ENCODE measurements around the gene ROBO2. TPM values are rescaled to one million over a fixed set of nuclear protein-coding genes. Genes with fewer than 3 reads are reported as not detected.

ROBO2 gene
- total and polyA plus RNA-seq, 2 experiments from 2014 or later, result 1.2 to 14.3 TPM

DNA sequence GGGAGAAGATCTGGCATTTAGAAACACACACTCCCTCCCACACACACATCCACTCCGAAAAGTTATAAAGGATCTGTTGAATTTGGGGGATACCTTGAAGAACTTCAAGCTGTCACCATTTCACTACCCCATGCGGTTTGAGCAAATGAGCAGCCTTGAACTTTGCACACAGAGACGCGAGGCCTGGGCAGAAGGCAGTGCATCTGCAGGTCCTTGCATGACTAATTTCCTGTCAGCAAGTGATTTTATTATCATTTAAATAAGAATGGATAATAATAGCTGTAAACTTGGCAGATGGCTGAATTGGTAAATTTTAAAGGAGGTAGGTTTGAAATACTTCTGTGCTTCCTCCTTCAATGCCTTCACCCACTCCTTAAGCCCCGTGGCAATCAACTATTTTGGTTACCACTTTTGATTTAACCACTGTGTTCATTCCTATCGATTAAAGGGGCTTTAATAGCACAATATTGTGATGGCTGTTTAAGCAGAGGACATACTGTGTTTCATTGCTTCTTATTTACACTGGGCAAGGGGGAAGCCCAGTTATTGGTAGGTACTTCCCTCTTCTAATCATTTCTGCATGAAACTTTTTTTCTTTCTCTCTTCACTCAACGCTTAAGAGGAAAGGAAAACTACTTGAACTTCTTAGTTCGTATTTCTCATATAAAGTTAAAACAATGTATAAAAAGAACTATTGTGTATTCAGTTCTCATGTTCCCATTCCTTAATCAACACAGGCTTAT lies 108.1 kb downstream of the ROBO2 start:
- 68% methylated on average over 8 of the region's 8 CpGs for WGBS (ENCODE audit: low lambda C conversion rate, missing lambda C conversion rate)
- Histone ChIP-seq H3K36me3 (replicated peaks; ENCODE audit: insufficient read depth, low read depth) (no peaks in the 10 kb centered on the region), H2AFZ (no peak overlapping the region), H4K20me1 (ENCODE audit: insufficient read depth, poor library complexity, severe bottlenecking) (no peaks in the 10 kb centered on the region), H3K4me1 (ENCODE audit: insufficient read depth) (no peaks in the 10 kb centered on the region), H3K4me2 (no peak overlapping the region), H3K4me3 (no peak overlapping the region), H3K9me2 (replicated peaks; ENCODE audit: insufficient read depth) (no peaks in the 10 kb centered on the region), H3K9me3 (ENCODE audit: low read depth) (peaks cover 2% of the 10 kb centered on the region), H3K79me2 (no peaks in the 10 kb centered on the region), H3K27me3 (no peaks in the 10 kb centered on the region), H3K27ac (no peak overlapping the region)
- no peak for TF ChIP-seq EZH2 (IDR thresholded peaks at IDR 0.05; ENCODE audit: borderline replicate concordance)
- no peak for TF ChIP-seq EZH2phosphoT487 (IDR thresholded peaks at IDR 0.05; ENCODE audit: low read depth, severe bottlenecking, unreplicated experiment)
- TF ChIP-seq, protein P1, sequence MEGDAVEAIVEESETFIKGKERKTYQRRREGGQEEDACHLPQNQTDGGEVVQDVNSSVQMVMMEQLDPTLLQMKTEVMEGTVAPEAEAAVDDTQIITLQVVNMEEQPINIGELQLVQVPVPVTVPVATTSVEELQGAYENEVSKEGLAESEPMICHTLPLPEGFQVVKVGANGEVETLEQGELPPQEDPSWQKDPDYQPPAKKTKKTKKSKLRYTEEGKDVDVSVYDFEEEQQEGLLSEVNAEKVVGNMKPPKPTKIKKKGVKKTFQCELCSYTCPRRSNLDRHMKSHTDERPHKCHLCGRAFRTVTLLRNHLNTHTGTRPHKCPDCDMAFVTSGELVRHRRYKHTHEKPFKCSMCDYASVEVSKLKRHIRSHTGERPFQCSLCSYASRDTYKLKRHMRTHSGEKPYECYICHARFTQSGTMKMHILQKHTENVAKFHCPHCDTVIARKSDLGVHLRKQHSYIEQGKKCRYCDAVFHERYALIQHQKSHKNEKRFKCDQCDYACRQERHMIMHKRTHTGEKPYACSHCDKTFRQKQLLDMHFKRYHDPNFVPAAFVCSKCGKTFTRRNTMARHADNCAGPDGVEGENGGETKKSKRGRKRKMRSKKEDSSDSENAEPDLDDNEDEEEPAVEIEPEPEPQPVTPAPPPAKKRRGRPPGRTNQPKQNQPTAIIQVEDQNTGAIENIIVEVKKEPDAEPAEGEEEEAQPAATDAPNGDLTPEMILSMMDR (IDR thresholded peaks at IDR 0.05; ENCODE audit: poor library complexity), result no peak
- DNase-seq (ENCODE audit: low spot score), result no peak

DNA sequence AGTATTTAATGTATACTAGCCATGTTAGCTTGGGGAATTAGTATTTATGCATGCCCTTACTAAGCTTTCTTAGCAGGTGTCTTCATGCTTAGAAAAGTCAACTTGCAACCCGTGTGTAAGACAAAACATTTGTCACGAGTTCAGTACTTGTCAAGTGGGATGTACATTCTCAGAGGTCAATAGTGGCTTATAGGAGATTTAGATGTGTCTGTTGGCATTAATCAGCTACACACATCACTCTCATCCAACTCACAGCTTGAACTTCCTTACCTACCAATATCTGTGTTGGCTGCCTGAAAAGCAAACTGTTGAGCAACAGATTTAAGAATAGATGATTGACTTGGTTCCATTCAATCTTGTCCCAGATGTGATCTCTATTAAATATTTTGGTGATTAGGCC lies 109.5 kb downstream of the ROBO2 start:
- Histone ChIP-seq H3K4me2 (no peak overlapping the region), H4K20me1 (ENCODE audit: insufficient read depth, poor library complexity, severe bottlenecking) (no peaks in the 10 kb centered on the region), H3K4me1 (ENCODE audit: insufficient read depth) (no peaks in the 10 kb centered on the region), H3K79me2 (no peaks in the 10 kb centered on the region), H3K27ac (no peak overlapping the region), H3K9me2 (replicated peaks; ENCODE audit: insufficient read depth) (no peaks in the 10 kb centered on the region), H3K27me3 (no peaks in the 10 kb centered on the region), H2AFZ (no peak overlapping the region), H3K4me3 (no peak overlapping the region), H3K36me3 (replicated peaks; ENCODE audit: insufficient read depth, low read depth) (no peaks in the 10 kb centered on the region), H3K9me3 (ENCODE audit: low read depth) (peaks cover 2% of the 10 kb centered on the region)
- no peak for DNase-seq (ENCODE audit: low spot score)
- no peak for TF ChIP-seq EZH2 (IDR thresholded peaks at IDR 0.05; ENCODE audit: borderline replicate concordance)
- TF ChIP-seq EZH2phosphoT487 (IDR thresholded peaks at IDR 0.05; ENCODE audit: low read depth, severe bottlenecking, unreplicated experiment), result no peak
- TF ChIP-seq, protein P1 (IDR thresholded peaks at IDR 0.05; ENCODE audit: poor library complexity), result no peak
- WGBS (ENCODE audit: low lambda C conversion rate, missing lambda C conversion rate), result 86% methylated on average over 2 of the region's 2 CpGs

DNA sequence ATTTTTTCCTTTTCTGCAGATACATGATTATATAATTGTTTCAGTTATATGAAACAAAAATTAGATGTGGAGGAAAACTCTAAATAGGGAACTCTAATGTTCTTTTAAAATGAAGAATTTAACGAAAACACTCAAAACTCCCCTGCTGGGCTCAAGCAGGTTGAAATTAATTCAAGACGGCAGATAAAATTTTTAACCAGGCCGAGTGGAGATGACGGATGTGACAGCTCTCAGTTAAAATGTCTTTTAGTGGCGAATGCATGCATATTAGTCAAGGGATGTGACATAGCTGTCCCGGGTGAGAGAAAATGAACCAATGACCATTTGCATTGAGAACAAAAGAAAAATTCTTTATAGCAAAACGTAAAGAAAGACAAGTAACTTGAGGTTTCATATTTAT lies 110.1 kb downstream of the ROBO2 start:
- no peak overlapping the region for H3K4me3 ChIP-seq
- no peak overlapping the region for H2AFZ ChIP-seq
- H3K4me1 ChIP-seq (ENCODE audit: insufficient read depth), result no peaks in the 10 kb centered on the region
- H3K27me3 ChIP-seq, result no peaks in the 10 kb centered on the region
- peaks cover 2% of the 10 kb centered on the region for H3K9me3 ChIP-seq (ENCODE audit: low read depth)
- no peak overlapping the region for H3K4me2 ChIP-seq
- H3K9me2 ChIP-seq (replicated peaks; ENCODE audit: insufficient read depth), result no peaks in the 10 kb centered on the region
- 82% methylated on average over 7 of the region's 7 CpGs for WGBS (ENCODE audit: low lambda C conversion rate, missing lambda C conversion rate)
- no peaks in the 10 kb centered on the region for H4K20me1 ChIP-seq (ENCODE audit: insufficient read depth, poor library complexity, severe bottlenecking)
- TF ChIP-seq EZH2phosphoT487 (IDR thresholded peaks at IDR 0.05; ENCODE audit: low read depth, severe bottlenecking, unreplicated experiment), result no peak
- TF ChIP-seq, protein P1 (IDR thresholded peaks at IDR 0.05; ENCODE audit: poor library complexity), result no peak
- TF ChIP-seq EZH2 (IDR thresholded peaks at IDR 0.05; ENCODE audit: borderline replicate concordance), result no peak
- no peak overlapping the region for H3K27ac ChIP-seq
- H3K79me2 ChIP-seq, result no peaks in the 10 kb centered on the region
- DNase-seq (ENCODE audit: low spot score), result no peak
- H3K36me3 ChIP-seq (replicated peaks; ENCODE audit: insufficient read depth, low read depth), result no peaks in the 10 kb centered on the region

Data from hepatocyte (in vitro differentiated cells).